Activated B cell treated with CpG ODN at 0.5 μM for 24 hours (primary cell): Measurements from ENCODE around the gene TBC1D9B. TPM values are rescaled to one million over a fixed set of nuclear protein-coding genes. Genes with fewer than 3 reads are reported as not detected.
A peak's percentile ranks its signal among the peaks of the same experiment; 100 is the strongest.

ENCODE experiments used
- ATAC-seq: fragments of 200-7000 bp; cut with Tn5 transposase; one replicate; pipeline ENCODE4 v1.10.0; 2021; ENCODE audit warnings: low read depth, mild to moderate bottlenecking, moderate library complexity
- CTCF ChIA-PET: fragments of 350-600 bp; sonication (Branson Sonifier 250); formaldehyde crosslinking; loops from one replicate; lab custom pipeline; 2021; ENCODE audit warnings: antibody characterized with exemption; lab: Charles Lee
- POLR2A ChIA-PET: fragments of 350-600 bp; sonication (Branson Sonifier 250); formaldehyde crosslinking; loops from one replicate; lab custom pipeline; 2021; ENCODE audit warnings: antibody characterized with exemption; lab: Charles Lee
- DNase-seq: peaks from one replicate; pipeline ENCODE4 v3.0.0; 2022
- H3K27ac Mint-ChIP-seq: one replicate; pipeline ENCODE4 v1.8.0; 2020; ENCODE audit warnings: mixed read lengths
- H3K27me3 Mint-ChIP-seq: one replicate; pipeline ENCODE4 v1.8.0; 2021; ENCODE audit warnings: mixed read lengths
- H3K36me3 Mint-ChIP-seq: one replicate; pipeline ENCODE4 v1.8.0; 2021; ENCODE audit warnings: low read depth, mixed read lengths
- H3K4me1 Mint-ChIP-seq: one replicate; pipeline ENCODE4 v1.8.0; 2021; ENCODE audit warnings: mixed read lengths
- H3K4me3 Mint-ChIP-seq: one replicate; pipeline ENCODE4 v1.8.0; 2020; ENCODE audit warnings: mild to moderate bottlenecking, mixed read lengths
- H3K9me3 Mint-ChIP-seq: one replicate; pipeline ENCODE4 v1.8.0; 2020; ENCODE audit warnings: mixed read lengths
- CTCF ChIP-seq: fragments of 200-600 bp; IDR thresholded peaks from one replicate; pipeline ENCODE4 v1.8.0; 2022; ENCODE audit warnings: antibody characterized with exemption, mild to moderate bottlenecking
- intact Hi-C: fragments of 100-400 bp; cut with micrococcal nuclease; formaldehyde crosslinking; loops from one replicate; pipeline ENCODE4 v1.15.1; 2024
- total RNA-seq: library from RNA; stranded (reverse); gene quantifications from 2 replicates; pipeline ENCODE4 v1.2.3, GENCODE V29; 2022

The TBC1D9B gene
- total RNA-seq, 1 donor from 2014 or later = 117 TPM

- intact Hi-C loops = loop anchor here (2.0 to 5.0 kb wide), 4 partner anchors 17 to 197 kb away; partner anchors contain the start of genes HNRNPH1 and TBC1D9B
- no peaks in the 10 kb centered on the region for H3K27me3 Mint-ChIP-seq
- POLR2A ChIA-PET = interaction anchor here (0.6 to 5.2 kb wide), 20 partner anchors 9 to 1011 kb away, joined by 3 to 58 read pairs (median 8); partner anchors contain the start of genes HNRNPH1, MAML1, MGAT4B and MRNIP
- H3K4me1 Mint-ChIP-seq = peaks cover 67% of the 10 kb centered on the region
- CTCF ChIA-PET = interaction anchor here (1.0 to 2.5 kb wide), 3 partner anchors 18 to 155 kb away, joined by 3 to 16 read pairs (median 3); no protein-coding TSS in a partner anchor
- peaks cover 37% of the 10 kb centered on the region for H3K36me3 Mint-ChIP-seq
- H3K27ac Mint-ChIP-seq = peak overlapping the region; percentile 92
- no peak for TF ChIP-seq CTCF
- peak overlapping the region; percentile 83 for H3K4me3 Mint-ChIP-seq
- no peaks in the 10 kb centered on the region for H3K9me3 Mint-ChIP-seq
- DNase-seq (peak; percentile 46), ATAC-seq (no peak)
Observed at GRCh38 chr5:179820127-179820482, 87.6 kb downstream of the TBC1D9B start.

- ATAC-seq (peak; percentile 16), DNase-seq (peak; percentile 65)
- H3K4me3 Mint-ChIP-seq = peak overlapping the region; percentile 83
- peaks cover 61% of the 10 kb centered on the region for H3K4me1 Mint-ChIP-seq
- POLR2A ChIA-PET = interaction anchor here (0.6 to 5.2 kb wide), 19 partner anchors 8 to 1011 kb away, joined by 3 to 58 read pairs (median 8); partner anchors contain the start of genes HNRNPH1, MAML1, MGAT4B and MRNIP
- intact Hi-C loops = loop anchor here (1.0 to 5.0 kb wide), 8 partner anchors 8 to 269 kb away; partner anchors contain the start of genes HNRNPH1, MAML1, RUFY1 and TBC1D9B
- no peaks in the 10 kb centered on the region for H3K27me3 Mint-ChIP-seq
- TF ChIP-seq CTCF = no peak
- no peaks in the 10 kb centered on the region for H3K9me3 Mint-ChIP-seq
- CTCF ChIA-PET = interaction anchor here (1.0 to 2.5 kb wide), 3 partner anchors 17 to 156 kb away, joined by 3 to 16 read pairs (median 3); no protein-coding TSS in a partner anchor
- H3K27ac Mint-ChIP-seq = peak overlapping the region; percentile 92
- H3K36me3 Mint-ChIP-seq = peaks cover 31% of the 10 kb centered on the region
Observed at GRCh38 chr5:179819296-179820126, 88.2 kb downstream of the TBC1D9B start.

GRCh38 chr5:179818746-179819295 lies 88.9 kb downstream of the TBC1D9B start:
- ChIA-PET CTCF (interaction anchor here (2.5 kb wide), 1 partner anchor 17 kb away, joined by 16 read pairs; no protein-coding TSS in a partner anchor), POLR2A (interaction anchor here (0.6 to 5.2 kb wide), 11 partner anchors 8 to 119 kb away, joined by 4 to 58 read pairs (median 12); partner anchors contain the start of genes MAML1, MGAT4B and MRNIP)
- Mint-ChIP-seq H3K27ac (peak overlapping the region; percentile 92), H3K9me3 (no peaks in the 10 kb centered on the region), H3K4me1 (peaks cover 60% of the 10 kb centered on the region), H3K36me3 (peaks cover 24% of the 10 kb centered on the region), H3K4me3 (peak overlapping the region; percentile 84), H3K27me3 (no peaks in the 10 kb centered on the region)
- no peak for TF ChIP-seq CTCF
- peak; percentile 57 for ATAC-seq
- intact Hi-C loops = loop anchor here (1.0 to 2.0 kb wide), 4 partner anchors 8 to 268 kb away; partner anchors contain the start of genes MAML1 and RUFY1
- peak; percentile 92 for DNase-seq

- TF ChIP-seq CTCF = no peak
- peak overlapping the region; percentile 92 for H3K27ac Mint-ChIP-seq
- H3K9me3 Mint-ChIP-seq = no peaks in the 10 kb centered on the region
- POLR2A ChIA-PET = interaction anchor here (0.7 to 5.2 kb wide), 6 partner anchors 11 to 196 kb away, joined by 4 to 58 read pairs (median 12); partner anchors contain the start of genes MGAT4B and MRNIP
- H3K4me3 Mint-ChIP-seq = peak overlapping the region; percentile 84
- intact Hi-C loops = loop anchor here (2.0 kb wide), 1 partner anchor 267 kb away; the partner anchor contains the start of gene RUFY1
- DNase-seq = no peak
- CTCF ChIA-PET = no interaction called here
- peaks cover 54% of the 10 kb centered on the region for H3K4me1 Mint-ChIP-seq
- ATAC-seq = no peak
- H3K36me3 Mint-ChIP-seq = peaks cover 19% of the 10 kb centered on the region
- H3K27me3 Mint-ChIP-seq = no peaks in the 10 kb centered on the region
Observed at GRCh38 chr5:179817890-179818745, 89.6 kb downstream of the TBC1D9B start.
